ENCODE results near the gene ANKRD10.
"Not testable (repeated sequence)": the region's sequence is repeated elsewhere in the genome, so short reads cannot be mapped to it uniquely, and the experiment has no call there.

DNA sequence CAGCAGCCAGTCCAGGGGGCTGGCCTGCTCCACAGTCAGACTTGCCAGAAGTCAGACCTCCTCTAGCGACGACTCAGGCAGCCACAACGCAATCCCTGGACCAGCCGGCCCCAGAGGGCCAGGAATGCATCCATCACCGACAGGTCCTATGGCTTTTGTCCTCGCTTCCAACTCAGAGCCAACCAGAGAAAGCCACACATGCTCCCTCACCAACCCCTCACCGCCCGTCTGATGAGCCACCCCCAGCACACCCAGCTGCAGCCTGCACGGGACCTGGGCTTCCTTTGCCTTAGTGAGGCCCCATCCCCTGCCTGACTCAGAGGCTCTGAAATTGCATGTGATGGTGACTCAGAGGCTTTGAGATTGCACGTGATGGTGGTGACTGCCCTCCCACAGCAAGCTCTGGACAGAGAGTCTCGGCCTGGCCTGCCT, 40.2 kb upstream of the ANKRD10 start:
- TF ChIP-seq RFX5 (IDR thresholded peaks at IDR 0.05; ENCODE audit: borderline replicate concordance, low read depth, low read length); CTCF (IDR thresholded peaks at IDR 0.05; ENCODE audit: control extremely low read depth in 1 of 3, insufficient read depth in 1 of 3, low read depth in 1 of 3, low read length in 3 of 3): not testable (repeated sequence)

Data from H1 (cell line).